ENCODE measurements around the gene ZNF766.

- TF ChIP-seq CTCF (IDR thresholded peaks at IDR 0.05; ENCODE audit: low read depth, low read length, poor library complexity, severe bottlenecking) (no peak), EZH2phosphoT487 (IDR thresholded peaks at IDR 0.05; ENCODE audit: borderline replicate concordance, low read length) (no peak)
These were observed 16.9 kb downstream of the ZNF766 start for GRCh38 chr19:52286256-52286655.
